ENCODE results near the gene ZKSCAN1.

Gene ZKSCAN1

DNA sequence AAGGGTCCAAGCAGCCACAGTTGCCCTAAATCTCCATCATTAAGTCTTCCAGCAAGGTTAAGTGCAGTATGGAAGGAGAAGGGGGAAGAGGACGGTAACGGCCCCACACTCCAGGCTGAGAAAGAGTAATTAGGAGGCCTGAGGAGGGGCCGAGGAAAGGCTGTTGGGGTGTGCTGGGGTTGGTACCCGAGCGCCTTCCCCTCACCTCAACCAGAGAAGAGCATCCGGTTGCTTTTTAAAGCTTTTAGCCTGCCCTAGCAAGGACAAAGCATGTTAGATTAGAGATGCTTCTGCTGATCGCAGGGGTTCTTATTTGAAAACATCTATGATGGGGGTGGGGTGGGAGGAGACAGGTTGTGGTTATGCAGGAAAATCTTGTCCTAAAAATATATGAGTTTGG lies 25.2 kb downstream of the ZKSCAN1 start:
- DNase-seq, result no peak

GRCh38 chr7:100044718-100045117 lies 29.3 kb downstream of the ZKSCAN1 start:
- DNase-seq, result no peak

DNA sequence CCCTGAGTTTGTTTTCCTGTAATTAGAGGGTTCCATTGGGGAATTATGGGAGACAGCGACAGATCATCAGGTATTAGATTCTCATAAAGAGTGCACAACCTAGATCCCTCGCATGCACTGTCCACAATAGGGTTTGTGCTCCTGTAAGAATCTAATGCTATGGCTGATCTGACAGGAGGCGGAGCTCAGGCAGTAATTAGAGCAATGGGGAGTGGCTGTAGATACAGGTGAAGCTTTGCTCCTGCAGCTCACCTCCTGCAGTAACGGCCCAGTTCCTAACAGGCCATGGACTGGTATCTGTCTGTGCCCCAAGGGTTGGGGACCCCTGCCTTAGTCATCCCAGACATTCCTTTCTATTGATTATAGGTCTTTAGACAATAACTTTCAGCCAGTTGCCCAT lies 33.3 kb downstream of the ZKSCAN1 start:
- DNase-seq, result no peak

DNA sequence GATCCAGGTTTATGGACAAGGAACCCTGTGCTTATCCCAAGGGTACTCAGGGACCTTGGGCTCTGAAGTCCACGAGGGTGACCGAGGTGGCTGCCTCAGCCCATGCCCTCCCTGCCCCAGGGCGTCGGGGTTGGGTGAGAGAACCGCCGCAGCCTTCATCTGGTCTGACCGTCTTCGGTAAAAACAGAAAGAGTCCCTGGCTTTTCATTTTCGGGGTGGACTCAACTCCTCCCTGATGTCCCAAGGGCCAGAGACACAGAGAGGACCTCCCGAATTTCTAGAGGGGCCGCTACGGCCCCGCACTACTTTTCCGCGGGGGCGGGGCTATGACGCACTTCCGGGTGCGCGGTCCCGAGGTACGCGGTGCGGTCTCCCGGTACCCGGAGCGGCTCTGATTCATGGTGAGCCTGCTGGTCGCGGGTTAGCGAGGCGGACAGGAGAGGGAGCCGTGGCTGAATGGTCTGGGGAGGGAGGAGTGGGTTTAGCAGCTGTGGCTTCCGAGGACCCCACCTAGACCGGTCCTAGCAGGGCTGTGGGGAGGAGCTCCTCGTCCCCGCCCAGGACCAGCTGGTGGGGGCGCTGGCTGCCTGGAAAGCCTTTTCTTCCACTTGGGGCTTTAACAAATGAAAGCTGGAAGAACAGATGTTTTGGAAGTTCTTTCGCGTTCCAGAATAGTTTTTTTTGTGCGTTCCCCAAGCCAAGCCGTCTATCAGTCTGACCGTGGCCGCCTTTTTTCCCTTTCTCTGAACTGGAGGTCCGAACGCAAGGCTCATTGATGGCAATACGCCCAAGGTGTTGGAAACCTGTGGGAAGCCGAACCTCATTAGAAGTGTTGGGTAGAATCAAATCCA lies 34.3 kb downstream of the ZKSCAN1 start, which contains the start of gene ZSCAN21:
TSS of gene ZSCAN21 (plus strand) at position 334 of the 851 bp plus-strand sequence. CDS start 7,233 bp downstream, outside the sequence.
- peak; percentile 85 for DNase-seq

DNA sequence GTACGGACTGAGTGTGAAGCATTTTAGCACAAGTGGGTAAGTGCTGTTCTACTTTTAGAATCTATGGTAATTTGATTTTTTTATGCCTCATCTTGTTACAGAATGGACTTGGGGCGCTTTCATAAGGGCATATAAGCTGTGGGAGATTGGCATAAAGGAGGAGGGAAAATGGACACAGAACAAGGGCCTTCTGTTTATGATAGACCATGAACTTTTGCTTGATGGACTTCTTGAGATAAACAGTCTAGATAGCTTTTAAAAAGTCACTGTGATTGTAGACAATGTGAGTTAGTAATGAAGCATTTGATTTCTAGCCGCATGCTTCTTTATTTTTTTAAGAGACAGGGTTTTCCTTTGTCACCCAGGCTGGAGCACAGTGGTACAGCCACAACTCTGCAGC lies 36.2 kb downstream of the ZKSCAN1 start:
- no peak for DNase-seq

DNA sequence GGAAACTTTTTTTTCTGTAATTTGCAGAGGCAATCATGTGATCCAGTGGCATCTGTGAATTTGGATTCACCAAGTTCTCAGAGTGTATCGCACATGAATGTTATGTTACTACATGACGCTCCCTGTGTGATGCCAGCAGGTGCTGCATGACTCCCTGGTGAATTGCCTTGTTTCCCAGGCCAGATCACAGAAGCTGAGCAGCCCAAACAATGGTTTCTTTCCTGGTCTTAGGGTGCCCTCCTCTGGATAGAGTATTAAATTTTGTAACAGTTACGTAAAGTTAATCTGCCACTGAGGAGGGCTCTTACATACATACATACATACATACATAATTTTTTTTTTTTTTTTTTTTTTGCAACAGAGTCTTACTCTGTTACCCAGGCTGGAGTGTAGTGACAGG lies 37.8 kb downstream of the ZKSCAN1 start:
- DNase-seq, result no peak

DNA sequence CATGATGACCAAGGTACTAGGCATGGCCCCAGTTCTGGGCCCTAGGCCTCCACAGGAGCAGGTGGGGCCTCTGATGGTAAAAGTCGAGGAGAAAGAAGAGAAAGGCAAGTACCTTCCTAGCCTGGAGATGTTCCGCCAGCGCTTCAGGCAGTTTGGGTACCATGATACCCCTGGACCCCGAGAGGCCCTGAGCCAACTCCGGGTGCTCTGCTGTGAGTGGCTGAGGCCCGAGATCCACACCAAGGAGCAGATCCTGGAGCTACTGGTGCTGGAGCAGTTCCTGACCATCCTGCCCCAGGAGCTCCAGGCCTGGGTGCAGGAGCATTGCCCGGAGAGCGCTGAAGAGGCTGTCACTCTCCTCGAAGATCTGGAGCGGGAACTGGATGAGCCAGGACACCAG lies 41.6 kb downstream of the ZKSCAN1 start:
- no peak for DNase-seq

DNA sequence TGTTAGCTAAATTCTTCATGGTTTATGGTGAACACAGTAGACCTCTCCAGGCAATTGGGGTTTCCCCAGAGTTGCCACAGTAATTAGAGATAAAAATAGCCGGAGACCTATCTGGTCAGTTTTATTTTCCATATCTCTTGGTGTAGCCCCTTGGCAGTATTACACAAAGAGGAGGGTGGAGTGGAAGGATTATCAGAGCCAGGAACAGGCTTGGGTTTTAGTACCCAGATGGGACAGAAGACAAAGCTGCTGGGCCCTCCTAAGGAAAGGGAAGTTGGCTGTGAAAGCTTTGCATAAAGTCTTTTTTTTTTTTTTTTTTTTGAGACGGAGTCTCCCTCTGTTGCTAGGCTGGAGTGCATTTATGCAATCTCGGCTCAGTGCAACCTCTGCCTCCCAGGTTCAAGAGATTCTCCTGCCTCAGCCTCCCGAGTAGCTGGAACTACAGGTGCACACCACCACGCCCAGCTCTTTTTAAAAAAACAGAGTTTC lies 43.9 kb downstream of the ZKSCAN1 start:
- no peak for DNase-seq

GRCh38 chr7:100061518-100062193 lies 46.3 kb downstream of the ZKSCAN1 start:
- DNase-seq, result no peak

DNA sequence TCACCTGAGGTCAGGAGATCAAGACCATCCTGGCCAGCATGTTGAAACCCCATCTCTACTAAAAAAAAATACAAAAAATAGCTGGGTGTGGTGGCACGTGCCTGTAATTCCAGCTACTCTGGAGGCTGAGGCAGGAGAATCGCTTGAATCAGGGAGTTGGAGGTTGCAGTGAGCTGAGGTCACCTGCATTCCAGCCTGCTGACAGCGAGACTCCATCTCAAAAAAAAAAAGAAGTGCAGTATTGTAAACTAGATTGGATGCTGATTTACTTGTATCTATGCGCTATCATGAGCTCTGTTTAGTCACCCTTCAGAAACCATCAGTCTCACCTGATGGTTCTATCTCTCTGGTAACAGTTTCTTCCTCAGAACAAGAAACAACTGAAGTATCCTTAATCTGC lies 48.0 kb downstream of the ZKSCAN1 start:
- DNase-seq, result no peak

- DNase-seq, result no peak
These were observed 48.8 kb downstream of the ZKSCAN1 start for GRCh38 chr7:100064162-100064561.

- no peak for DNase-seq
These were observed 50.2 kb downstream of the ZKSCAN1 start for GRCh38 chr7:100065452-100066186.

DNA sequence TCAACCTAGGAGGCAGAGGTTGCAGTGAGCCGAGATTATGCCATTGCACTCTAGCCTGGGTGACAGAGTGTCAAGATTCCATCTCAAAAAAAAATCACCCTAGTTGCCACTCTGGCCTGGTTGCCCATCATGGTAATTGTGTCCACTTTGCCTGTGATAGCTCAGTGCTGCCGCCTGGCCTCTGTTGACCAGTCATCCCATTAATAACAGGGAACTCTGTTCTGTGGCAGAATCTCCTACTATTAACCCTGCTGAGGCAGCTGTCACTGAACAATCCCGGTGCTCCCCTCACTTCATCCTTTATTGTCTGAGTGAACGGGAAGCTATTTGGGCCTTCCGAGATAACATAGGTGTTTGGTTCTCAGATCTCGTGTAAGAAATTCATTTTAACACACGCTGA lies 51.6 kb downstream of the ZKSCAN1 start:
- no peak for DNase-seq

- no peak for DNase-seq
These were observed 54.6 kb downstream of the ZKSCAN1 start for GRCh38 chr7:100069991-100070390.

GRCh38 chr7:100071018-100071723 lies 55.8 kb downstream of the ZKSCAN1 start:
- no peak for DNase-seq

GRCh38 chr7:100072462-100072861 lies 57.1 kb downstream of the ZKSCAN1 start:
- no peak for DNase-seq

GRCh38 chr7:100074841-100075240 lies 59.4 kb downstream of the ZKSCAN1 start:
- no peak for DNase-seq

DNA sequence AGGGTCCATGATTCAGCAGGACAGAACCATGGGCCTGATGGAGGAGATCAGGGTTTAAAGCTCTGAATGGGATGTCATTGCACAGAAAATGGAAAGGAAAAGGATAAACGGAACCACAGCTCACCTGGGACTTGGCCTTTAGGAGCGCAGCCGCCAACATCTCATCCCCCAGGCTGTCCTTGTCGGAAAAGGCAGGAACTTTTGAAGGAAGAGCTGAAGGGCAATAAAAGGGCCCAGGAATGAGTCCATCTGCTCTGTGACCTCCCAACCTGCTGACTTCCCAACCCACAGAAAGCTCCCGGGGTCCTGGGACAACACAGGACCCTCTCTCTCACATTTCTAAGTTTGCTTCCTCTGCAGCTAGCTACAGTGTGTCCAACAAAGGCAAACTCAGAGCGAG lies 60.0 kb downstream of the ZKSCAN1 start:
- DNase-seq, result no peak

DNA sequence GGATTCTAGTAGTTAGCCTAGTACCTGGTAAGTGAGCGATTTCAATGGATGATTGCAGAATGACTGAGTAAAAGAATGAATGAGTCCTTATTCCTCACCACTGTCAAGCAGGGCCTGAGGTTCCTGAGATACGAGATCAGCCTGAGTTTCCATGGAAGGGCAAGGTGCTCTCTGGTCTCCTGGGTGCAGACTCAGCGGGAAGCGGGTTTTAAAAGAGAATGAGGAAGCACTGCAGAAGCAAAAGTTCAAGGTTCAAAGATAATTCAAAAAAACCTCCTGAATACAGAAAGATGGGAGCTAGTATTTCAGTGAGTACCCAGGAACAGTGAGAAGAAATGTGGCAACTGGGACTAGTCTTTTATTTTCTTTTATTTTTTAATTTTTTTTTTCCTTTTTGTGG lies 61.8 kb downstream of the ZKSCAN1 start:
- no peak for DNase-seq

DNA sequence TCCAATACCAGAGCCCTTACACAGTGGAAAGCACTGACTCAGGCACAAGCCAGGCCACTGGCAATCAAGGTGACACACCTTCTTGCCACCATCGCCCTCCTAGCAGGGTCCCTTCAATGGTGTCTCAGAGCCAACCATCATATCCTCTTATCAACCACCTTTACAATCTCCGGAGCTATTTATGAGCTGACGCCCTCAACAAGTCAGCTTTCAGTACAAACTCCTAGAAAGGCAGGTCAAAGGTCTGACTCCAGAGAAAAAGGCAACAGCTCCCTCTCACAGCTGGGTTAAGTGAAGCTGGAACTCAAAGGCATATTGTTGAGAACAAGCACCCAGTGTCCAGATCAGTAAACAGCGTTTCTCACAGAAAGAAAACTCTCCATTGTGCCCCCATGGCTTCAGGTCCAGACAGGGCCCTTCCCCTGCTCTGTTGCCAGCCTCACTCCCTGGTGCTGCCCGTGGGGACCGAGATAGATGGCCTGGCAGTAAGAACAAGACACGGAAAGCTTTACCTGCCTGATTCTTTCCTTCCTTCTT lies 63.7 kb downstream of the ZKSCAN1 start:
- no peak for DNase-seq

GRCh38 chr7:100080907-100081534 lies 65.6 kb downstream of the ZKSCAN1 start:
- DNase-seq, result no peak

GRCh38 chr7:100081535-100082102 lies 66.2 kb downstream of the ZKSCAN1 start, which contains the start of gene ZNF3:
Gene ZNF3 (minus strand): TSS chr7:100081723. CDS start chr7:100077357, 4,366 bp downstream.
- DNase-seq, result peak; percentile 98
